ENCODE data around the gene PLEKHH1. TPM values are rescaled to one million over a fixed set of nuclear protein-coding genes. Genes with fewer than 3 reads are reported as not detected.
"Not testable (repeated sequence)": the region's sequence is repeated elsewhere in the genome, so short reads cannot be mapped to it uniquely, and the experiment has no call there.

Gene PLEKHH1
- total RNA-seq, 6 experiments from 2014 or later: 1.9 to 4.1 (median 3.0) TPM

DNA sequence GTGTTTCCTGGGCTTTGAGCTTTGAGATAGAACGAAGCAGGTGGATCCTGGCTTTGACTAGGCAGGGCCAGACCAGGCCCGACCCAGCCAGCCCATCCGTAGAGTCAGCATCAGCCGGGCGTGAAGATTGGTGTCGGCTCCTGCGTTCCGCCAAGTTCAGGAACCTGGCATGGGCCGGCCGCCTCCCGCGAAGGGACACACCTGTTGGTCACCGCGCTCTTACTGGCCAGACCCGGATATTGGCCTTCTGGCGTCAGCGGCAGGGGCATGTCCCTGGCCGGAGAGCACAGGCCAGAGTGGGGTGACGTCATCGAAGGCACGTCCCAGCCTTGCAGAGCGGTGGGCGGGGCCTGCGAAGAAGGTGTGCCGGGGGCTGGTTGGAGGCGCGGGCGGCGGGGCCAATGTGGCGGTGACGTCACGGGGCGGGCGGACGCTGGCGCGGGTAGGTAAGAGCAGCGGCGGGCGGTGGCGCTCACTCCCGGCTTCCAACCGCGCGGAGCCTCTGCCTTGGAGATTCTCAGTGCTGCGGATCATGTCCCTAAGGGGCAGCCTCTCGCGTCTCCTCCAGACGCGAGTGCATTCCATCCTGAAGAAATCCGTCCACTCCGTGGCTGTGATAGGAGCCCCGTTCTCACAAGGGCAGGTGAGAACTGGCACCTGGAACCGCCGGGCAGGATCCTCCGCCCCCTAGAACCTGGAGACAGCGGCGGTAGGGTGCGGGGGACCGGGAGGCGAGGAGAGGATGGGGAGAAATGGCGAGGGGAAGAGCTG, 86.5 kb downstream of the PLEKHH1 start, which contains the start of gene ARG2:
Gene ARG2 (plus strand): TSS at position 475 of the 771 bp plus-strand sequence. CDS start 58 bp downstream, at position 533.
- Histone ChIP-seq H3K4me3 (peak within 1 kb of the TSS; percentile 56 to 62 (median 60)), H3K36me3 (no peaks in the 10 kb centered on the region), H3K9me3 (no peaks in the 10 kb centered on the region), H3K4me1 (peaks cover 0 to 11% (median 3%) of the 10 kb centered on the region in 4 donors), H3K27me3 (no peaks in the 10 kb centered on the region), H3K27ac (peak within 1 kb of the TSS; percentile 7 to 79 (median 59))
- 0% methylated on average over 13 of the region's 62 CpGs for WGBS (ENCODE audit: insufficient coverage, low coverage, low lambda C conversion rate, missing lambda C conversion rate)
- TF ChIP-seq POLR2A (IDR thresholded peaks at IDR 0.05): peak; percentile 74
- TF ChIP-seq, protein P1, sequence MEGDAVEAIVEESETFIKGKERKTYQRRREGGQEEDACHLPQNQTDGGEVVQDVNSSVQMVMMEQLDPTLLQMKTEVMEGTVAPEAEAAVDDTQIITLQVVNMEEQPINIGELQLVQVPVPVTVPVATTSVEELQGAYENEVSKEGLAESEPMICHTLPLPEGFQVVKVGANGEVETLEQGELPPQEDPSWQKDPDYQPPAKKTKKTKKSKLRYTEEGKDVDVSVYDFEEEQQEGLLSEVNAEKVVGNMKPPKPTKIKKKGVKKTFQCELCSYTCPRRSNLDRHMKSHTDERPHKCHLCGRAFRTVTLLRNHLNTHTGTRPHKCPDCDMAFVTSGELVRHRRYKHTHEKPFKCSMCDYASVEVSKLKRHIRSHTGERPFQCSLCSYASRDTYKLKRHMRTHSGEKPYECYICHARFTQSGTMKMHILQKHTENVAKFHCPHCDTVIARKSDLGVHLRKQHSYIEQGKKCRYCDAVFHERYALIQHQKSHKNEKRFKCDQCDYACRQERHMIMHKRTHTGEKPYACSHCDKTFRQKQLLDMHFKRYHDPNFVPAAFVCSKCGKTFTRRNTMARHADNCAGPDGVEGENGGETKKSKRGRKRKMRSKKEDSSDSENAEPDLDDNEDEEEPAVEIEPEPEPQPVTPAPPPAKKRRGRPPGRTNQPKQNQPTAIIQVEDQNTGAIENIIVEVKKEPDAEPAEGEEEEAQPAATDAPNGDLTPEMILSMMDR (IDR thresholded peaks at IDR 0.05): peak in 3 of 4 donors; percentile 15 to 24 (median 15)
- intact Hi-C loops (cut with DNase I): no loop called here
- DNase-seq: peak; percentile 100
- peak; percentile 97 to 99 (median 98) for ATAC-seq

DNA sequence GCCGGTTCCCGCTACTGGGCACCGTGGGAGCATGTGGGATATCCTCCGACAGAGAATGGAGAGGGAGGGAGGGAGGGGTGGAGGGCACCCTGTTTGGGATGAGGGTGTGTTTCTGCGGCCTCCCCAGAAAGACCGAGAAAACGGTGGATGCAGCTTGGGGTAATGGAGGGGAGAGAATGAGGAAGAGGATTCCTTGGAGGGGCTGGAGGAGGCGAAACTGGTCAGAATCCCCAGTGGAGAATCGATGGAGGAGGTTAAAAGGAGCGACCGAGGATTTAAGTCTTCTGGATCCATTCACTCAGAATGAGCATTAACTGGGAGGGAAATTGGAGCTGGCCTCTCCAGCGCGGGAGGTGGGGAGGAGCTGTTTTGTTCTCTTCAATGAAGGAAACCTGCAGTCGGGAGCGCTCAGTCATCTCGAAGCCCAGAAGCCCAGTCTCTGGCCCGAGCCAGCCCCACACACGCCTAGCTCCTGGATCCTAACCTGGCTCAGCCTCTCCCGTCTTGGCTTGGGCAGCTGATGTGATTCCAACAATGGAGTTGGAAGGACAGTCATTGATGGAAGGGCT, 87.2 kb downstream of the PLEKHH1 start:
- DNase-seq (peak in 2 of 3 donors; percentile 34 to 53), ATAC-seq (peak in 2 of 4 donors; percentile 3)
- peaks cover 0 to 11% (median 3%) of the 10 kb centered on the region in 4 donors for H3K4me1 ChIP-seq
- no peak for TF ChIP-seq POLR2A (IDR thresholded peaks at IDR 0.05)
- TF ChIP-seq, protein P1 (IDR thresholded peaks at IDR 0.05): no peak
- H3K27me3 ChIP-seq: no peaks in the 10 kb centered on the region
- no peaks in the 10 kb centered on the region for H3K9me3 ChIP-seq
- intact Hi-C loops (cut with DNase I): no loop called here
- WGBS (ENCODE audit: insufficient coverage, low coverage, low lambda C conversion rate, missing lambda C conversion rate): 4% methylated on average over 16 of the region's 19 CpGs
- no peaks in the 10 kb centered on the region for H3K36me3 ChIP-seq
- H3K4me3 ChIP-seq: peak overlapping the region; percentile 56 to 62 (median 60)
- peak overlapping the region in 2 of 3 donors; percentile 59 to 66 for H3K27ac ChIP-seq

DNA sequence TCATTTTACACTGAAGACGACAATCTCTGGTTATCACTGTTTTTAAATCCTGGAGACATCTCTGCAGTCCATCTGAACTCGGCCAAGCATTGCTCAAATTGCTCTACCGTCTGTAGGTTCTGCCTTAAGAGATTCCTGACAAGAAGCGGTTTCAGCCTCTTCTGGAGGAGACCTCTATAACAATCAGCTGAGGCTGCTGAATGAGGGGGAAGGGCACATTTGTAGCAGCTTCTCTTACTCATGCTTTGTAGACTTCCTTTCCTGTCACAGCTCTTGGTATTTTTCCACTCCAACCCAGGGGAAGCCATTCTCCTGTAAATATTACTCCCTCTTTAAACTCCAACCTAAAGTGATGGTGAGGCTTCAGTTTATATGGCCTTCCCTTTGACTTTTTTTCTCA, 89.6 kb downstream of the PLEKHH1 start:
- H3K27me3 ChIP-seq: no peaks in the 10 kb centered on the region
- TF ChIP-seq POLR2A (IDR thresholded peaks at IDR 0.05): no peak
- TF ChIP-seq, protein P1 (IDR thresholded peaks at IDR 0.05): no peak
- 56% methylated on average over 4 of the region's 4 CpGs for WGBS (ENCODE audit: insufficient coverage, low coverage, low lambda C conversion rate, missing lambda C conversion rate)
- H3K36me3 ChIP-seq: no peaks in the 10 kb centered on the region
- H3K4me3 ChIP-seq: no peak overlapping the region
- ATAC-seq (peak in 1 of 4 donors; percentile 7), DNase-seq (no peak)
- no peaks in the 10 kb centered on the region for H3K9me3 ChIP-seq
- no peak overlapping the region for H3K27ac ChIP-seq
- peaks cover 0 to 11% (median 3%) of the 10 kb centered on the region in 4 donors for H3K4me1 ChIP-seq
- intact Hi-C loops (cut with DNase I): no loop called here

DNA sequence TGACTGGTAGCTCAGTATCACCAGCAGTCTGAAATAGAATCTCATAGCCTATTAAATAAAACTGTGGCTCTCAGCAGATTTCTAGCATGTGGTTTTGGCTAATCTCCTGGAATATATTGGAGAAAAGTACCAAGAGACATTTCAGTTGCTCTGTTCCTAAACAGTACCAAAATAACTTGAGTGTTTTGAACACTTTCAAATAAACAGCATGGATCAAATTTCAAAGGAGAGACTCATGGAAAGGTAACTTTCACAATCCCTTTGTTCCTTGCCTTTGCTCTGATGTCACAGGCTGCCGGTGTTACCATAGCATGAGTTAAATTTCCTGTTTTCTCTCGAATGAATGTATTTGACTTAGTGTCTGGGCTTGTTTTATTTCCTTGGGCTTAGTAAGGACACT, 90.0 kb downstream of the PLEKHH1 start:
- DNase-seq (no peak), ATAC-seq (no peak)
- TF ChIP-seq, protein P1 (IDR thresholded peaks at IDR 0.05): no peak
- TF ChIP-seq POLR2A (IDR thresholded peaks at IDR 0.05): no peak
- Histone ChIP-seq H3K36me3 (no peaks in the 10 kb centered on the region), H3K4me3 (no peak overlapping the region), H3K27ac (no peak overlapping the region), H3K4me1 (peaks cover 0 to 11% (median 3%) of the 10 kb centered on the region in 4 donors), H3K27me3 (no peaks in the 10 kb centered on the region), H3K9me3 (no peaks in the 10 kb centered on the region)
- WGBS (ENCODE audit: insufficient coverage, low coverage, low lambda C conversion rate, missing lambda C conversion rate): 34% methylated on average over 2 of the region's 2 CpGs
- intact Hi-C loops (cut with DNase I): no loop called here

DNA sequence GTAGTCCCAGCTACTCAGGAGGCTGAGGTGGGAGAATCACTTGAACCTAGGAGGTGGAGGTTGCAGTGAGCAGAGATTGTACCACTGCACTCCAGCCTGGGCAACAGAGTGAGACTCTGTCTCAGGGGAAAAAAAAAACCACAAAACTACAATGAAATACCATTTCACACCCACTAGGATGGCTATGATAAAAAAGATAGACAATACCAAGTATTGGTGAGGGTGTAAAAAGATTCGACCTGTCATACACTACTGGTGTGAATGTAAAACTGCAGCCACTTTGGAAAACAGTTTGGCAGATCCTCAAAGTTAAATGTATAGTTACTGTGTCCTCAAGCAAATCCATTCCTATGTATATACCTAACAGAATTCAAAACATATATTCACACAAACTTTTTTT, 93.0 kb downstream of the PLEKHH1 start:
- H3K27ac ChIP-seq: not testable (repeated sequence)
- 86% methylated on average over 1 of the region's 1 CpG for WGBS (ENCODE audit: insufficient coverage, low coverage, low lambda C conversion rate, missing lambda C conversion rate)

More for the DNA sequence above, 93.0 kb downstream of the PLEKHH1 start:
- H3K9me3 ChIP-seq; intact Hi-C loops (cut with DNase I); H3K27me3 ChIP-seq; ATAC-seq; H3K4me1 ChIP-seq; H3K36me3 ChIP-seq; DNase-seq; H3K4me3 ChIP-seq: not testable (repeated sequence)
